OCI-LY7 (cell line): ENCODE measurements around the gene PPM1A.

Experiments
- EZH2phosphoT487 ChIP-seq: fragments of 200-600 bp; sonication (generic); IDR thresholded peaks from 2 replicates; pipeline ENCODE4 v1.6.1; 2018; ENCODE audit warnings: low read depth, borderline replicate concordance, mild to moderate bottlenecking, mixed run types, antibody characterized with exemption, low read length, moderate library complexity, mixed read lengths
- TF ChIP-seq, protein P1 (sequence below): fragments of 200-600 bp; sonication (generic); conservative IDR thresholded peaks from 2 replicates; pipeline ENCODE4 v1.5.1; 2014; ENCODE audit warnings: mild to moderate bottlenecking, antibody characterized with exemption, low read length, moderate library complexity, mixed read lengths

- TF ChIP-seq, protein P1, sequence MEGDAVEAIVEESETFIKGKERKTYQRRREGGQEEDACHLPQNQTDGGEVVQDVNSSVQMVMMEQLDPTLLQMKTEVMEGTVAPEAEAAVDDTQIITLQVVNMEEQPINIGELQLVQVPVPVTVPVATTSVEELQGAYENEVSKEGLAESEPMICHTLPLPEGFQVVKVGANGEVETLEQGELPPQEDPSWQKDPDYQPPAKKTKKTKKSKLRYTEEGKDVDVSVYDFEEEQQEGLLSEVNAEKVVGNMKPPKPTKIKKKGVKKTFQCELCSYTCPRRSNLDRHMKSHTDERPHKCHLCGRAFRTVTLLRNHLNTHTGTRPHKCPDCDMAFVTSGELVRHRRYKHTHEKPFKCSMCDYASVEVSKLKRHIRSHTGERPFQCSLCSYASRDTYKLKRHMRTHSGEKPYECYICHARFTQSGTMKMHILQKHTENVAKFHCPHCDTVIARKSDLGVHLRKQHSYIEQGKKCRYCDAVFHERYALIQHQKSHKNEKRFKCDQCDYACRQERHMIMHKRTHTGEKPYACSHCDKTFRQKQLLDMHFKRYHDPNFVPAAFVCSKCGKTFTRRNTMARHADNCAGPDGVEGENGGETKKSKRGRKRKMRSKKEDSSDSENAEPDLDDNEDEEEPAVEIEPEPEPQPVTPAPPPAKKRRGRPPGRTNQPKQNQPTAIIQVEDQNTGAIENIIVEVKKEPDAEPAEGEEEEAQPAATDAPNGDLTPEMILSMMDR = no peak
- no peak for TF ChIP-seq EZH2phosphoT487
Observed at GRCh38 chr14:60273956-60274355, 24.9 kb downstream of the PPM1A start.
